ENCODE measurements around the gene MBLAC2.

MBLAC2 gene

DNA sequence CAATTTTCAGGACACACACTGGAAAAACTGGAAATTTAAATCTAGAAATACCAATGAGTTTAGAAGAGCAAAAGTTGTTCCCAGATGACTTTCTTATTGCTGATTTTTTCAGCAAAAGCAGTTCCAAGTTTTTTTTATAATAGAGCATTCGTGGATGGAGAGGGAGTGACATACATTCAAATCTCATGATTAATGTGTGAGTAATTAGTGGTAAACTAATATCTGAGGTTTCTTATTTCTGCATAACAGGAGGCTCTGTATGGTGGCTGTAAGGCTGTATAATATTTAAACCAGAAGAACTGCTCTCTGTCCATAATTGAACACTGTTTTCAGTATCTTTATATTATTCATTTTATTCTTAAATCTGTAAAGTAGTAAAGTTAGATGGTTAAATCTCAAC lies 29.0 kb upstream of the MBLAC2 start:
- DNase-seq (ENCODE audit: low read depth) = no peak
- TF ChIP-seq, protein P1, sequence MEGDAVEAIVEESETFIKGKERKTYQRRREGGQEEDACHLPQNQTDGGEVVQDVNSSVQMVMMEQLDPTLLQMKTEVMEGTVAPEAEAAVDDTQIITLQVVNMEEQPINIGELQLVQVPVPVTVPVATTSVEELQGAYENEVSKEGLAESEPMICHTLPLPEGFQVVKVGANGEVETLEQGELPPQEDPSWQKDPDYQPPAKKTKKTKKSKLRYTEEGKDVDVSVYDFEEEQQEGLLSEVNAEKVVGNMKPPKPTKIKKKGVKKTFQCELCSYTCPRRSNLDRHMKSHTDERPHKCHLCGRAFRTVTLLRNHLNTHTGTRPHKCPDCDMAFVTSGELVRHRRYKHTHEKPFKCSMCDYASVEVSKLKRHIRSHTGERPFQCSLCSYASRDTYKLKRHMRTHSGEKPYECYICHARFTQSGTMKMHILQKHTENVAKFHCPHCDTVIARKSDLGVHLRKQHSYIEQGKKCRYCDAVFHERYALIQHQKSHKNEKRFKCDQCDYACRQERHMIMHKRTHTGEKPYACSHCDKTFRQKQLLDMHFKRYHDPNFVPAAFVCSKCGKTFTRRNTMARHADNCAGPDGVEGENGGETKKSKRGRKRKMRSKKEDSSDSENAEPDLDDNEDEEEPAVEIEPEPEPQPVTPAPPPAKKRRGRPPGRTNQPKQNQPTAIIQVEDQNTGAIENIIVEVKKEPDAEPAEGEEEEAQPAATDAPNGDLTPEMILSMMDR (IDR thresholded peaks at IDR 0.05; ENCODE audit: low read depth, low read length, missing control alignments) = no peak
- H3K4me3 ChIP-seq (ENCODE audit: low read depth, low read length) = no peak overlapping the region

DNA sequence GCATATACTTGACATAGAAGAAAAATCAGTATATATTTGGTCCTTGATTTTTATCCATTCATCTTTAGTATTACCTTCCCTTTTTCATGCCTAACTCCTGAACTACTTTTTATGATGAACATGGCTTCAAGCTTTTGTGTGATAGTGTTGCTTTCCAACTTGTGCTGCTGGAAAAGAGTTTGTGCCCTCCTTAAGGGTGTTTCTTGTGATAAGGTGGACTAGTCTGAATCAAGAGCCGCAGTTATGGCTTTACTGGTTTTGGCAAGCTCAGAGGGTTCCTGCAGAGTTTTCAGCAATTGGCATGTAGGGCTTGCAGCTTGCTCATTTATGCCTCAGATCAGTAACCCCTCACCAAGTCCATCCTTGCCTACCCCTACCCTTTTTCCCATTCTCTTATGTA lies 20.6 kb upstream of the MBLAC2 start:
- TF ChIP-seq, protein P1 (IDR thresholded peaks at IDR 0.05; ENCODE audit: low read depth, low read length, missing control alignments) = no peak
- DNase-seq (ENCODE audit: low read depth) = no peak
- no peak overlapping the region for H3K4me3 ChIP-seq (ENCODE audit: low read depth, low read length)

DNA sequence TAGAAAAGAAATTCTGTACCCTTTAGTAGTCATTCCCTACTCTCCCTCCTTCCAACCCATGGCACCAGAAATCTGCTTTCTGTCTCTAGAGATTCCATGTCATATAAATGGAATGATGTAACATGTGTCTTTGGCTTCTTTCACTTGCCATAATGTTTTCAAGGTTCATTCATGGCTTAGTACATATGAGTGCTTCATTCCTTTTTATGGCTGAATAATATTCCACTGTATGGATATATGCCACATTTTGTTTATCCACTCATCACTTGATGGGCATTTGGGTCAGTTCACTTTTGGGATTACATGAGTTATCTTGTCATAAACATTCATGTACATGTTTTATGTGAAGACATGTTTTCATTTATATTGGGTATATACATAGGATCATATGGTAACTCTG lies 19.5 kb upstream of the MBLAC2 start:
- no peak for DNase-seq (ENCODE audit: low read depth)
- no peak overlapping the region for H3K4me3 ChIP-seq (ENCODE audit: low read depth, low read length)
- TF ChIP-seq, protein P1 (IDR thresholded peaks at IDR 0.05; ENCODE audit: low read depth, low read length, missing control alignments) = no peak

DNA sequence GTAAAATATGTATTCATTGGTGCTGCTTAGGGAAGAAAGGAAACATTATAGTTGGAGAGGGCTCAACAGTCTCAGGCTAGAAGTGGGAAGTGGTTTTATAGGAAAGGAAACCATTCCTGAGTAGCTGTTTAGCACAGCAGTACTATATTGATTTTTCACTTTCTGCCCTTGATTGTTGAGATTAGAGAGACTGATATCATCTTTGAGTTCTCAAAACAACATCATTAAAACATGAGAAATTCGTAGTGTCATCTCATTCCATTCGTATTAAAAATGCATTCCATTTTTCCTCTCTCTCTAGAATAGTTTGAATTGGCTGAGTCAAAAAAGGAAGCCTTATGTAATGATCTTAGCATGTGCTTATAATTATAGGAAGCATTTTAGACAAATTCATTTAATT lies 14.2 kb upstream of the MBLAC2 start:
- TF ChIP-seq, protein P1 (IDR thresholded peaks at IDR 0.05; ENCODE audit: low read depth, low read length, missing control alignments) = no peak
- no peak overlapping the region for H3K4me3 ChIP-seq (ENCODE audit: low read depth, low read length)
- DNase-seq (ENCODE audit: low read depth) = no peak

DNA sequence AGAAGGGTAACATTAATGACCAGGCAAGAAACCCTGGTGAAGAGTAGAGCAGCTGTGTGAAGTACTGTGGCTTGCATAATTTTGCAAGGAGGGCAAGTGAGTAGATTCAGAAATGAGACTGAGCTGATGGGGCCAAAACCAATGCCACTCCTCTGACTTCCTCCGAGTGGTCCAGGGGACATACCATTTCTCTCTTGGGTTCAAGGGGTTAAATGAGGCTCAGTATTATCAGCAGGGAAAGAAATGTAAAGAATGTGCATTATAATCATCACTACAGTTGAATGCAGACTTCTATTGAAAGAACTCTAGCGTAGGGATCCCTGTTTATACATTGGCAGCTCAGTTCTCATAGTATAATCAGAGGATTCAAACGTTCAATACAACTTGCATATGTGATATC lies 10.0 kb upstream of the MBLAC2 start:
- DNase-seq (ENCODE audit: low read depth) = no peak
- TF ChIP-seq, protein P1 (IDR thresholded peaks at IDR 0.05; ENCODE audit: low read depth, low read length, missing control alignments) = no peak
- no peak overlapping the region for H3K4me3 ChIP-seq (ENCODE audit: low read depth, low read length)

DNA sequence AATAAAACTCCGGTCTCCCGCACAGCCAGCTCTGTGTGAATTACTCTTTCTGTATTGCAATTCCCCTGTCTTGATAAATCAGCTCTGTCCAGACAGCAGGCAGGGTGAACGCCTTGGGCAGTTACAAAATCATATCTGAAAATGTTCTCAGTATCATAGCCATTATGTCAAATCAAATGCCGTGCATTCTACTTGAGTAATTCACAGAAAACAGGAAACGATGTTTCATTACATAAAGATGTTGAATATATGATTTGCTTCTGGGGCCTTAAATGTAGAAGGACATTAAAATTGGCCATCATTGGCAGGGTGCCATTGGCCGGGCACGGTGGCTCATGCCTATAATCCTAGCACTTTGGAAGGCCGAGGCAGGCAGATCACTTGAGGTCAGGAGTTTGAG lies 8.6 kb upstream of the MBLAC2 start:
- DNase-seq (ENCODE audit: low read depth) = no peak
- TF ChIP-seq, protein P1 (IDR thresholded peaks at IDR 0.05; ENCODE audit: low read depth, low read length, missing control alignments) = no peak

DNA sequence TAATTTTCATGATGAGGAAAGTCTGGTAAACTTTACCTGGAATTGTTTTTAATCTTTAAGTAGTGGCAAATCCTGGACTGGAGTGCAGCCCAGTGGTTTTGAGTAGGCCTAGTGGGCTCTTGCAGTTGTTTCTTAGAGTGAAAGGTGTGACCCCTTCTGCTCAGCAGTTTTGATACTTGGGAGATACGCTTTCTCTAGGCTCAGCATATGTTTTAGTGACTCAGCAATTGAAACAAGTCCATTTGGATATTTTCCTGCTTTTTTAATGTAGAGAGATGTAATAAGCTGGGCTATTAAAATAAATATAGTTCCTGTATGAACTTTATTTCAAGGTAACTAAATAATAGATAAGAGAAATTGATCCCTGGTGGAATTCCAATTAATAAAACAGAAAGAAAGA lies 6.1 kb upstream of the MBLAC2 start:
- no peak overlapping the region for H3K4me3 ChIP-seq (ENCODE audit: low read depth, low read length)
- TF ChIP-seq, protein P1 (IDR thresholded peaks at IDR 0.05; ENCODE audit: low read depth, low read length, missing control alignments) = no peak
- no peak for DNase-seq (ENCODE audit: low read depth)

More for the DNA sequence above, 8.6 kb upstream of the MBLAC2 start:
- no peak overlapping the region for H3K4me3 ChIP-seq (ENCODE audit: low read depth, low read length)

All from GM12864 (cell line).